ENCODE data around the gene RAB3A. TPM values are rescaled to one million over a fixed set of nuclear protein-coding genes. Genes with fewer than 3 reads are reported as not detected.

RAB3A gene
- polyA plus RNA-seq, 2 of the 4 experiments (the other 2 are of a cell fraction): 0.39 to 1.0 TPM

- Histone ChIP-seq H3K27ac (no peak overlapping the region), H3K4me1 (peaks cover 19% of the 10 kb centered on the region), H3K4me3 (no peak overlapping the region), H3K4me2 (no peak overlapping the region), H3K9me3 (no peaks in the 10 kb centered on the region)
- WGBS (ENCODE audit: missing lambda C conversion rate): 88% methylated on average over 15 of the region's 18 CpGs
- ATAC-seq: no peak
- CTCF ChIA-PET: interaction anchor here (2.4 kb wide), 1 partner anchor 25 kb away, joined by 9 read pairs; no protein-coding TSS in a partner anchor
- no peak for TF ChIP-seq SREBF2 (IDR thresholded peaks at IDR 0.05)
- TF ChIP-seq FOXS1 (CRISPR knock-in tag; IDR thresholded peaks at IDR 0.05): no peak
- no peak for TF ChIP-seq MYC (IDR thresholded peaks at IDR 0.05; ENCODE audit: borderline replicate concordance, low read length)
- no peak for TF ChIP-seq JUN (IDR thresholded peaks at IDR 0.05)
- TF ChIP-seq NFE2L2 (conservative IDR thresholded peaks at IDR 0.05; ENCODE audit: low read length): no peak
- no peak for TF ChIP-seq CHD4 (IDR thresholded peaks at IDR 0.05; ENCODE audit: borderline replicate concordance)
- TF ChIP-seq CTCF (IDR thresholded peaks at IDR 0.05): no peak
- TF ChIP-seq EP300 (IDR thresholded peaks at IDR 0.05): no peak
- no peak for TF ChIP-seq ELK1 (IDR thresholded peaks at IDR 0.05; ENCODE audit: low read depth, low read length)
- no peak for TF ChIP-seq MAZ (IDR thresholded peaks at IDR 0.05; ENCODE audit: borderline replicate concordance, low read depth, low read length)
- no peak for TF ChIP-seq ZSCAN20 (CRISPR knock-in tag; IDR thresholded peaks at IDR 0.05)
- TF ChIP-seq HDAC2 (IDR thresholded peaks at IDR 0.05): no peak
- no peak for TF ChIP-seq CHD2 (IDR thresholded peaks at IDR 0.05; ENCODE audit: low read length, partially characterized antibody)
- no peak for TF ChIP-seq ATOH8 (CRISPR knock-in tag; IDR thresholded peaks at IDR 0.05; ENCODE audit: low read depth)
- TF ChIP-seq RAD21 (conservative IDR thresholded peaks at IDR 0.05 in 1 of 2, IDR thresholded peaks at IDR 0.05 in 1 of 2): no peak
- no peak for TF ChIP-seq NPAS2 (CRISPR knock-in tag; IDR thresholded peaks at IDR 0.05; ENCODE audit: borderline replicate concordance)
- TF ChIP-seq USF2 (IDR thresholded peaks at IDR 0.05): no peak
- no peak for FAIRE-seq
- POLR2A ChIA-PET: no interaction called here
- no peak for DNase-seq (ENCODE audit: low read depth in 1 of 2, low spot score in 1 of 2)
Observed at GRCh38 chr19:18226956-18227780, 23.3 kb upstream of the RAB3A start.

- TF ChIP-seq POLR2A (IDR thresholded peaks at IDR 0.05; ENCODE audit: low read length): no peak
- FAIRE-seq: no peak
- Histone ChIP-seq H3K4me1 (peaks cover 8% of the 10 kb centered on the region), H3K27ac (peak within 1 kb of the TSS in 1 of 2 experiments; percentile 85; a peak in 2 of 6 replicates), H3K4me2 (peak within 1 kb of the TSS; percentile 84; the same call in 2 of the 3 replicates), H3K9me3 (no peaks in the 10 kb centered on the region), H3K4me3 (no peak within 1 kb of the TSS; the same call in 2 of the 3 replicates)
- ChIA-PET POLR2A (no interaction called here), CTCF (interaction anchor here (1.3 to 2.4 kb wide), 2 partner anchors 26 to 54 kb away, joined by 3 to 9 read pairs; no protein-coding TSS in a partner anchor)
- 50% methylated on average over 27 of the region's 51 CpGs for WGBS (ENCODE audit: missing lambda C conversion rate)
- ATAC-seq: no peak
- no peak for DNase-seq (ENCODE audit: low read depth in 1 of 2, low spot score in 1 of 2)
Observed at GRCh38 chr19:18225702-18226468, 22.0 kb upstream of the RAB3A start, which contains the start of gene PDE4C. PDE4C (minus strand) TSS chr19:18226438; CDS start chr19:18226415, 23 bp downstream.

Data from A549 (cell line).